C4-2B (cell line): ENCODE results near the gene BTBD19.

Experiments
- H3K27ac ChIP-seq: fragments of 450-650 bp; 2 replicates; pipeline ENCODE4 v1.5.1; 2017
- ZFX ChIP-seq: fragments of 450-650 bp; IDR thresholded peaks from 2 replicates; pipeline ENCODE4 v1.6.1; 2017
- TF ChIP-seq, protein P1 (sequence below): fragments of 450-650 bp; conservative IDR thresholded peaks from 2 replicates; pipeline ENCODE4 v1.5.1; 2017; ENCODE audit warnings: mild to moderate bottlenecking

The BTBD19 gene

DNA sequence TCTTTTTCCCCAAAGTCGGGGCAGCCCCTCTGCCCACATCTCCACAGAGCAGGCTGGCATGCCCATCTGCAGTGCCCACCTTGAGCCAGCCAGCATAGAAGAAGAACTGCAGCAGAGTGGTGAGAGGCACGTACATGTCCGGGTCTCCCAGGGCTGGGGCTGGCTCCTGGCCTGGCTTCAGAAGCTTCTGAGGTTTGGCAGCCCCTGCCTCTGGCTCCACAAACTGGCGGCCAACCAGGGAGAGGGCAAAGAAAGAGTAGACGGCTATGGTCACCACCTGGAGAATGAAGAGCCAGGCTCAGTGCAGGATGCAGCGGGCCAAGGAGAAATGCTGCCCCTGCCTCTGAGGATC lies 23.3 kb upstream of the BTBD19 start:
- no peak overlapping the region; the same call in 1 of the 2 replicates for H3K27ac ChIP-seq
- TF ChIP-seq, protein P1, sequence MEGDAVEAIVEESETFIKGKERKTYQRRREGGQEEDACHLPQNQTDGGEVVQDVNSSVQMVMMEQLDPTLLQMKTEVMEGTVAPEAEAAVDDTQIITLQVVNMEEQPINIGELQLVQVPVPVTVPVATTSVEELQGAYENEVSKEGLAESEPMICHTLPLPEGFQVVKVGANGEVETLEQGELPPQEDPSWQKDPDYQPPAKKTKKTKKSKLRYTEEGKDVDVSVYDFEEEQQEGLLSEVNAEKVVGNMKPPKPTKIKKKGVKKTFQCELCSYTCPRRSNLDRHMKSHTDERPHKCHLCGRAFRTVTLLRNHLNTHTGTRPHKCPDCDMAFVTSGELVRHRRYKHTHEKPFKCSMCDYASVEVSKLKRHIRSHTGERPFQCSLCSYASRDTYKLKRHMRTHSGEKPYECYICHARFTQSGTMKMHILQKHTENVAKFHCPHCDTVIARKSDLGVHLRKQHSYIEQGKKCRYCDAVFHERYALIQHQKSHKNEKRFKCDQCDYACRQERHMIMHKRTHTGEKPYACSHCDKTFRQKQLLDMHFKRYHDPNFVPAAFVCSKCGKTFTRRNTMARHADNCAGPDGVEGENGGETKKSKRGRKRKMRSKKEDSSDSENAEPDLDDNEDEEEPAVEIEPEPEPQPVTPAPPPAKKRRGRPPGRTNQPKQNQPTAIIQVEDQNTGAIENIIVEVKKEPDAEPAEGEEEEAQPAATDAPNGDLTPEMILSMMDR = no peak
- no peak for TF ChIP-seq ZFX

DNA sequence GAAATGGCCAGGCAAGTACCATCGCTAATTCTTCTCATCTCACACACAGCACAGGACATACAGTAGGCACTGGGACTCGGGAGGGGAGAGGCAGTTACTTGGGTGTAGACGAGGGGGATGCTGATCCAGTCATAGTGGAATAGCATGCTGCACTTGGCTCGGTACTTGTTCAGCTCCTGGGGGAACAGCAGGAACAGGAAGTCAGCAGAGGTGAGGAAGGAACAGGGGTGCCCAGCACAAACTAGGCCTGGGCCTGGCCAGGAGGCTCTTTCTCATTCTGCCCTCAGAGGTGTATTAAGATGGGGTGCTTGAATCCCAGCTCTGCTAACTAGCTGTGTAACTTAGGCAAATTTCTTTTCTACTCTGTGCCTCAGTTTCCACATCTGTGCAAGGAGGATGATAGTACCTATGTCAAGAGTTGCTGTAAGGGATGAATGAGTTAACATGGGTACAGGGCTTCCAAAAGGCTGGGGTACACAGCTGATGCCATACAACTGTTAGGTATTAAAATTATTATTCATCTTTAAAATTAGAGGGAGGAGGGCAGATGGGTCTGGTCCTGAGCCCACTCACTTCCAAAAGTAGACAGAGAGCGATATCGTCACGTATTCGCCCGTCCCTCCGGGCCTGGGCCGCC lies 22.7 kb upstream of the BTBD19 start:
- TF ChIP-seq ZFX = no peak
- TF ChIP-seq, protein P1 = no peak
- H3K27ac ChIP-seq = no peak overlapping the region

DNA sequence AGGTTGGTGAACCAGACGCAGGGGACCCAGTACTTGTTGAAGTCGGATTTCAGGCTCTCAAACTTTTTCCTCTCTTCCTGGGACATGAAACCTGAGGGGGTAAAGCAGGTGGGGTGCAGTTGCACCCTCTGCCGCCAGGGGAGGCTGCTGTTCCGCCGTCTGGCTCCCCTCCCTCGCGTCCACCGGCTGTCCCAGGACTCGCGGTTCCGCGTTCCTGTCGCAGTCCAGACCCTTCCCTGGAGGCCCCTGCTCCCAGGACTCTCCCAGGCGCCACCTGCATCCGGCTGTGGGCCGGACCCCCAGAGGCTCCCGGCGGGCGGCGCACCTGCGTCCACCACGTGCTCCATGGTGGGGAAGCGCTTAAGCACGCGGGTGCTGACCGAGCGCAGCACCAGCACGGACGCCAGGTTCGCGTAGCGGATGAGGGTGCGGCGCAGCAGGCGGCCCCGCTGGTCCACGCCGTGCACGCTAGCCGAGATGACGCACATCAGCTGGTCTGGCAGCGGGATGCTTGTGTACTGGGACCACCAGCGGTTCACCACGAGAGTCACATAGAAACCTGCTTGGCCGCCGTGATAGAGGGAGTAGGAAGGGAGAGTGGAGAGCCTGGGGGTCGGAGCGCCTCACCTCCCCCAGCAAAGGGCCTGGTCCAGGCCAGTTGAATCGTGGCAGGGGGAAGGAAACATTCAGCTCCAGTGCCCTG lies 22.0 kb upstream of the BTBD19 start:
- no peak overlapping the region for H3K27ac ChIP-seq
- TF ChIP-seq, protein P1 = peak; percentile 90
- no peak for TF ChIP-seq ZFX

DNA sequence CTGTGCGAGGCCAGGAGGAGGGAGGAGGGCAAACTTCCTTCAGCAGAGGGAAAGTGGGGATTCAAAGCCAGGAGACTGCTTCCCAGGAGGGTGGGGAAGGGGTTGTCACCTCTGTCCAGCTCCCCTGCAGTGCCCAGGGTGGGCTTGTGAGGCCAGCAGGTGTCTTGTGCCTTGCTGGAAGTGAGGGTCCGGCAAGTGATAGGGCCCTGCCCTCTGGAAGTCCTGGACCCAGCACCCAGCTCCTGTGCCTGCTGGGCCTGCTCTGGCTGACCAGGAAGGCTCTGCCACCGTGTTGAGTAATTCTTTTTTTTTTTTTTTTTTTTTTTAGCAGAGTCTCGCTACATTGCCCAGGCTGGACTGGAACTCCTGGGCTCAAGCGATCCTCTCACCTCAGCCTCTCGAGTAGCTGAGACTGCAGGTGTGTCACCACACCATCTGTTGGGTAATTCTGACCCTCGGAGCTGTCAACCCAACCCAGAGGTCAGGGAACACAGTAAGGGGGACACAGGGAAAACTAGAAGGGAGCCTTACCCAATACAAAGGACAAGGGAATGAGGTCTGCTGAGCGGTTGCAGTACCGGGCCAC lies 21.4 kb upstream of the BTBD19 start:
- TF ChIP-seq ZFX = no peak
- TF ChIP-seq, protein P1 = no peak
- H3K27ac ChIP-seq = no peak overlapping the region

DNA sequence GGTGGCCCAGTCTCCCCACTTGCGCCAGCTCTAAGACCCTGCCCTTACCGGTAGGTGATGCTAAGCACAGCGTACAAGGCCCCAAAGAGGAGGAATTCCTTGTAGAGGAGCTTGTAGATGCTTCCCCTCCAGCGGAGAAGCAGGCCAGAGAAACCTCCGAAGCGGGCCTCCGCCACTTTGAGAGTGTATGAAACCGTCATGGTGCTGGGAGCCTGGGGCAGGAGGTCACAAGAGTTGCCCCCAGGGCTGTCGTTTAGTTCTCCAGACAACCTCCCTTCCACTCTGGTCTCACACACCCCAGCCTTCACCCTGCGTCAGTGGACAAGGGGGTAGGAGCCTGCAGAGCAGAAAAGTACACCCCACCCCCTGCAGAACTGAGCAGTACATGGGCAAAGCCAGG lies 20.8 kb upstream of the BTBD19 start:
- no peak overlapping the region for H3K27ac ChIP-seq
- TF ChIP-seq, protein P1 = no peak
- TF ChIP-seq ZFX = no peak

DNA sequence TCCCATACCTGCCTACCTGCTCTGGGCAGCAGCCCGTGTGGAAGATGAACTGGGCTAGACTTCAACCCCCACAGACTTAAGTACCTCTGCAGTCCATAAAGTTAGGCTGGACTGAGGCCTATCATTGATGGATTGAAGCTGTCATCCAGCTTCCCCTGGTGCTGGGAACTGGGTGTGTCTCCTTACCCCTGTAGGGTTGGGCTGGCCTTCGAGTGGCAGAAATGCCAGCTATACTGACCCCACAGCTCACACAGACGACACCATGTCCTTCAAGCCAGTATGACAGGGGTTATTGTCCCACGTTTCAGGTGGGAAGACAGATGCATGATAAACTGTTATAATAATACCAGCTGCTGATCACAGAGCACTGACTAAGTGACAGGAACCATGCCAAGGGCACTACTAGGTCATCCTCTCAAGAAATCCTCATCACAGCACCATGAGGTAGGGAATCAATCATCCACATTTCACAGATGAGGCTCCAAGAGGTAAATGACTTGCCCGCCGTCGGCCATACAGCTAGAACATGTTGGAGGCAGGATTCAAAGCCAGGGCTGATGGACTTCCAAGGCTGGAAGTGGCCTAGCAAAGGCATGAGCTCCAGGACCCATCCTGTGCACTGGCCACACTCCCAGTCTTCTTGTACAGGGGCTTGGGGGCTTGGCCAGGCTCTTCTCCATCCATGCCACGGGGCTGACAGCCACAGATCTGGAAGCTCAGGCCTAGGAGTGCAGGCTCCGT lies 20.0 kb upstream of the BTBD19 start, which contains the start of gene BEST4:
BEST4 (minus strand) TSS at position 51 of the 741 bp plus-strand sequence. CDS start 465 bp downstream, outside the sequence.
- H3K27ac ChIP-seq = no peak within 1 kb of the TSS
- no peak for TF ChIP-seq ZFX
- TF ChIP-seq, protein P1 = no peak
